ENCODE data around the gene ACSL5.
"Not testable (repeated sequence)": the region's sequence is repeated elsewhere in the genome, so short reads cannot be mapped to it uniquely, and the experiment has no call there.

ACSL5 gene

GRCh38 chr10:112348759-112349158, 25.2 kb upstream of the ACSL5 start:
- in situ Hi-C loops (cut with MboI; ENCODE audit: low sequenced_read_pairs): no loop called here

- in situ Hi-C loops (cut with MboI; ENCODE audit: low sequenced_read_pairs): no loop called here
Observed at GRCh38 chr10:112349521-112350085, 24.3 kb upstream of the ACSL5 start.

- in situ Hi-C loops (cut with MboI; ENCODE audit: low sequenced_read_pairs): no loop called here
Observed at GRCh38 chr10:112351146-112351545, 22.8 kb upstream of the ACSL5 start.

- in situ Hi-C loops (cut with MboI; ENCODE audit: low sequenced_read_pairs): no loop called here
Observed at GRCh38 chr10:112352044-112352443, 21.9 kb upstream of the ACSL5 start.

GRCh38 chr10:112353046-112353445, 20.9 kb upstream of the ACSL5 start:
- in situ Hi-C loops (cut with MboI; ENCODE audit: low sequenced_read_pairs): no loop called here

DNA sequence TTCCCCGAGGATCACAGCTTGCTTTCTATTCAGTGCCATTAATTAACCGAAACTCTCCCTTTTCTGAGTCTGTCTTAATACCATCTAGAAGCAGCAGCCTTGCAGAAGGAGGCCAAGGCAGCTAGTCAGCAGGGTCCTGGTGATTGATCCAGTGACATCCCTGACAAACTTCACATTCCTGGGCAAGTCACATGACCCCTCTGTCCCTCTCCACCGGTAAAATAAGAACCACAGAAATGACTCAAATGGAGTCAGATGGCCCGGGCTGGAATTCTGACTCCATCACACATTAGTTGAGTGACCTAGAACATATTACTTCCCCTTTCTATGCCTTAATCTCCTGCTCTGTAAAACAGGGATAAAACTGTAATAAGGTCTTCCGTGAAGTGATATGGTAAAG, 17.2 kb upstream of the ACSL5 start:
- in situ Hi-C loops (cut with MboI; ENCODE audit: low sequenced_read_pairs): no loop called here

GRCh38 chr10:112359606-112360307, 14.2 kb upstream of the ACSL5 start:
- in situ Hi-C loops (cut with MboI; ENCODE audit: low sequenced_read_pairs): no loop called here

GRCh38 chr10:112360308-112361270, 13.3 kb upstream of the ACSL5 start:
- in situ Hi-C loops (cut with MboI; ENCODE audit: low sequenced_read_pairs): no loop called here

DNA sequence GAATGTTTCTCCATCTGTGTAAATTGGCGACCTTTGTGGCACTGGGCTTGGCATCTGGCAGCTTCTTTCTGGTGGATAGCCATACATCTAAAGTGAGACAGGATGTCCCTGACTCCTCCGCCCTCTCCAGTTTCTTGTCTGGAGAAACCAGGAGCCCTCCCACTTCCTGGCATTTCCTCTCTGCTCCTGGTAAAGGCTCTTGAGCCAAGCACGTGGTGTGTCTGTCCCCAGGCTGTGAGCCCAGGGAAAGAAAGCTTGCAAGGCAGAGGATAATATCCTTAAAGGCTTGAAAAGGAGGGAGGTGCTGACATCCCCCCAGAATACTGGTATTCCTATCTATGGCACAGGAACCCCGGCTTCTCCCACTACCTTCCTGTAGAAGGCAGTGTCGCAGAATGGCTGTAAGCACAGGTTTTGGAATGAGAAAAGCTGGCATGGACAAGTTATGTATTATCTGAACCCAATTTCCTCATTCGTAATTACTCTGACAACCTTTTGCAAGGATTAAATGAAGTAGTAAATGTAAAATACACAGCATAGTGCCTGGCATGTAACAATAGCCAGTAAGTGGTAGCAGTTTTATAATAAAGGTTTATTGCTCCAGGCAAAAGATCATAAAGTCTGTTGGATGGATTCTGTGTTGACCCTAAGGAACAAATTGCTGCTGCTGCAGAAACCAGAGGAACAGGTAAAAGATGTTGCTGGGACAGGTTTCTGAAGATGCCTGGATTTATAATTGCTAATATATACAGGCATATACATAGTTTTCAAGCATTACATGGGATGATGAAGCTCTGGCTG, 11.8 kb upstream of the ACSL5 start:
- in situ Hi-C loops (cut with MboI; ENCODE audit: low sequenced_read_pairs): no loop called here

GRCh38 chr10:112362833-112363232, 11.1 kb upstream of the ACSL5 start:
- in situ Hi-C loops (cut with MboI; ENCODE audit: low sequenced_read_pairs): no loop called here

DNA sequence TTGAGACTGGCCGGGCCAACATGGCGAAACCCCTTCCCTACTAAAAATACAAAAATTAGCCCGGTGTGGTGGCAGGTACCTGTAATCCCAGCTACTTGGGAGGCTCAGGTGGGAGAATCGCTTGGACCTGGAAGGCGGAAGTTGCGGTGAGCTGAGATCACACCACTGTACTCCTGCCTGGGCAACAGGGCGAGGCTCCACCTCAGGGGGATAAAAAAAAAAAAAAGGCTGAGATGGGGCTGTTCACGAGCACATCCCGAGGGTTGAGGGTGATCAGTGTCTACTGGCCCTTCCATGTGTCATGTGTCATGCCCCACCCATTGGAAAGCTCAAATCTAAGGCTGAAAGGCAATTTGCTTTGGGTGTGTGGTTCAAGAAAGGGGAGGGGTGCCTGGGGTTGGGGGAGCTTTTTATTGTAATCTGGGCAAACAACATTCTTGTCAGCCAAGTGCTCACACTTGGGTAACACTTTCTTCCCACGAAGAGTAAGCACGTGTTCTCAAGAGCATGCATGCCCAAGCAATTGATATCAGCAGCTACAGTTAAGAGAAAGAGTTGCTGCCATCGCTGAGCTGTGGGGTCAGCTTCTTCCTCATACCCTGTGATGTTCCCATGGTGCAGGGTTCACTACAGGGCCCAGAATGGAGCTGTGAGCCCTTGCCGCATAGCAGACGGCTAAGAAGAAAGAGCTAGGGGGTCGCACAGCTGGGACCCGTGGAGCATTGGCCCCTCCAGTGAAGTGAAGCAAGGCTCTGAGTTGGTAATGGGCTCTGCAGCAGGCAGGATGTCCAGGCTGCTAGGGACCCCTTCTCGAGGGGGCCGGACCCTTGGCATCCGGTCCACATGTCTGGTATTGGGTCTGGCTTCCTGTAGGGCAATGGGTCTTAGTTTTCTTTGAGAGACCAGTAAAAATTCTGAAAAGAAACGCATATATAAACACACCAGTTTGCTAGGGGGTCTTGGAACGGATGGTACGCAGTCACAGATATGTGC, 9.9 kb upstream of the ACSL5 start:
- in situ Hi-C loops (cut with MboI; ENCODE audit: low sequenced_read_pairs): no loop called here

- in situ Hi-C loops (cut with MboI; ENCODE audit: low sequenced_read_pairs): no loop called here
Observed at GRCh38 chr10:112365014-112365432, 8.9 kb upstream of the ACSL5 start.

DNA sequence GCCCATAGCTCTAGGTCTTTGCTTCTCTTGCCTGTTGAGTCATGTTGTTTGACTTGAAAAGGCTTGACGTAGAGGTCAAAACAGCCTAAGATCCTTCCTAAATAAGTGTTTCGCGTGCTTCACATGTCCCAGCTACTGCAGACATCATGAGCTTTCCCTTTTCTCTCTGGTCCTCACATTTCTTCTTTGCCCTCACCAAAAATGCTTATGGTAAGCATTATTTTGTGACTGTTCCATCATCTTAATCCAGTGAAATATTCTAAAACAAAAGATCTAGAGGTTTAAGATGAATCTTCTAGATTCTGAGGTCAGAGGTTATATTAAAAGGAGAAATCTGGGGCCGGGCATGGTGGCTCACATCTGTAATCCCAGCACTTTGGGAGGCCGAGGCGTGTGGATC, 8.5 kb upstream of the ACSL5 start:
- in situ Hi-C loops (cut with MboI; ENCODE audit: low sequenced_read_pairs): no loop called here

- in situ Hi-C loops (cut with MboI; ENCODE audit: low sequenced_read_pairs): no loop called here
Observed at GRCh38 chr10:112366992-112367391, 6.9 kb upstream of the ACSL5 start.

- in situ Hi-C loops (cut with MboI; ENCODE audit: low sequenced_read_pairs): no loop called here
Observed at GRCh38 chr10:112367516-112367915, 6.4 kb upstream of the ACSL5 start.

- in situ Hi-C loops (cut with MboI; ENCODE audit: low sequenced_read_pairs): no loop called here
Observed at GRCh38 chr10:112369495-112370423, 4.2 kb upstream of the ACSL5 start.

- in situ Hi-C loops (cut with MboI; ENCODE audit: low sequenced_read_pairs): no loop called here
Observed at GRCh38 chr10:112370424-112370819, 3.5 kb upstream of the ACSL5 start.

DNA sequence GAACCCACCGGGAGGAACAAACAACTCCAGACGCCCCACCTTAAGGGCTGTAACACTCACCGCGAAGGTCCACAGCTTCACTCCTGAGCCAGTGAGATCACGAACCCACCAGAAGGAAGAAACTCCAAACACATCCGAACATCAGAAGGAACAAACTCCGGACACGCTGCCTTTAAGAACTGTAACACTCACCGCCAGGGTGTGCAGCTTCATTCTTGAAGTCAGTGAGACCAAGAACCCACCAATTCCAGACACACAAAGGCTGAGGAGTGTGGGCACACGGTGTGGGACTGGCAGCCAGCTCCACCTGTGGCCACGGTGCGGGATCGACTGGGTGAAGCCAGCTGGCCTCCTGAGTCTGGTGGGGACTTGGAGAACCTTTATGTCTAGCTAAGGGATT, 2.6 kb upstream of the ACSL5 start:
- in situ Hi-C loops (cut with MboI; ENCODE audit: low sequenced_read_pairs): not testable (repeated sequence)
